H1 (cell line): ENCODE data around the gene PPME1. TPM values are rescaled to one million over a fixed set of nuclear protein-coding genes. Genes with fewer than 3 reads are reported as not detected.

Source experiments
- ATF2 ChIP-seq: IDR thresholded peaks from 2 replicates; pipeline ENCODE4 v1.6.1; 2012; ENCODE audit warnings: low read length, inconsistent platforms
- CBX8 ChIP-seq: fragments of 300-800, 300-1000 bp; sonication (generic); IDR thresholded peaks from 2 replicates; pipeline ENCODE4 v1.7.1; 2016; ENCODE audit warnings: low read depth, low read length, borderline replicate concordance
- CHD7 ChIP-seq: fragments of 300-600 bp; sonication (generic); IDR thresholded peaks from 2 replicates; pipeline ENCODE4 v1.7.1; 2012; ENCODE audit warnings: low read length, moderate library complexity, mild to moderate bottlenecking, inconsistent platforms; ENCODE audit not compliant: insufficient replicate concordance
- FOSL1 ChIP-seq: IDR thresholded peaks from 2 replicates; pipeline ENCODE4 v1.6.1; 2011; ENCODE audit warnings: mild to moderate bottlenecking, low read depth, low read length, moderate library complexity; ENCODE audit not compliant: insufficient read depth
- GABPA ChIP-seq: IDR thresholded peaks from 2 replicates; pipeline ENCODE4 v1.6.1; 2011; ENCODE audit warnings: mild to moderate bottlenecking, low read length, moderate library complexity, borderline replicate concordance; ENCODE audit not compliant: insufficient read depth
- KDM5A ChIP-seq: fragments of 200-600 bp; IDR thresholded peaks from 2 replicates; pipeline ENCODE4 v1.7.1; 2012; ENCODE audit warnings: mild to moderate bottlenecking, low read length, inconsistent platforms, mixed read lengths
- TBP ChIP-seq: IDR thresholded peaks from 2 replicates; pipeline ENCODE4 v1.6.1; 2011; ENCODE audit warnings: low read depth, low read length, improper control_type of control experiment
- ZNF274 ChIP-seq: IDR thresholded peaks from 2 replicates; pipeline ENCODE4 v1.7.0; 2012; ENCODE audit warnings: low read length, borderline replicate concordance; ENCODE audit errors: extremely low read depth
- polyA plus RNA-seq, 7 experiments: library from polyadenylated mRNA; depleted of rRNA in 3 of 7; stranded (reverse) in 5 of 7; unstranded in 2 of 7; fragments of >200 nt in 5 of 7; fragments of 200-250 nt in 2 of 7; gene quantifications; 1 replicate in 5 of 7; 2 replicates in 1 of 7; 4 replicates in 1 of 7; pipeline versions ENCODE4 v1.2.1 to v1.2.3, GENCODE V29; 2011 to 2013; ENCODE audit warnings: missing spikeins in 2 of 7, mixed read lengths in 2 of 7
- total RNA-seq: library from RNA; stranded (reverse); fragmentation: NEBNext Ultra II Directional; extraction: Animal tissue kit (Norgen Biotek cat#: 25700); gene quantifications from 2 replicates; pipeline ENCODE4 v1.2.1, GENCODE V29; 2021

The PPME1 gene
- total and polyA plus RNA-seq, 2 of the 8 experiments (the other 6 are each of a cell fraction or from before 2014, with no cell fraction given), result 55.1 to 64.5 TPM

DNA sequence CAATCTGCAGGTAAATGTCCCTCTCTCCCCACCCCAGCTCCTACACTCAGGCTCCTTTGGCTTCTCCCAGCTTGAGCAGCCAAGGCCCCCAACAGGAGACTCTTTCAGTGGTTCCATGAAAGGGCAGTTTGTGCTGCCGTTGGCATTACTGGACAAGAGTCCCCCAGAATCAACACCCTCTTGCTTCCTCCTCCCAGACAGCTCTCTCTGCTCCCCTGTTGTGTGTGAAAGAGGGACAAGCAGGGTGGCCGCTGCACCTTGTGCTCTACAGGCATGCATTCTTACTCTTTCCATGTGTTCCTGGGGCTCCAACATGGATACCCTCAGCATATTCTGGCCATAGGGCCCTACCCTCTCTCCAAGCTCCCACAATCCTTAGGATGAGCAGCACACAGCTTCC, 91.6 kb downstream of the PPME1 start (continued):
- no peak for TF ChIP-seq CHD7
- TF ChIP-seq GABPA, result no peak
- TF ChIP-seq ATF2, result no peak
- TF ChIP-seq TBP, result no peak
- TF ChIP-seq CBX8, result no peak
- no peak for TF ChIP-seq KDM5A
- no peak for TF ChIP-seq FOSL1
- no peak for TF ChIP-seq ZNF274
